Sigmoid colon (tissue), 4 donors: ENCODE measurements around the gene GRN.

Experiments used
- EP300 ChIP-seq, 4 donors: sonication (generic); formaldehyde crosslinking; IDR thresholded peaks; one replicate each; pipeline ENCODE4 v1.6.1; 2017; ENCODE audit warnings: antibody characterized with exemption in 4 of 4
- POLR2A ChIP-seq, 2 donors: fragments of 450-650 bp; IDR thresholded peaks; one replicate each; pipeline ENCODE4 v1.6.1; 2016; ENCODE audit warnings: antibody characterized with exemption in 2 of 2, mild to moderate bottlenecking in 2 of 2, moderate library complexity in 2 of 2
- POLR2AphosphoS5 ChIP-seq, 4 donors: sonication (generic); formaldehyde crosslinking; IDR thresholded peaks; one replicate each; pipeline ENCODE4 v1.6.1; 2017; ENCODE audit warnings: antibody characterized with exemption in 4 of 4
- TF ChIP-seq, protein P1 (sequence below), 4 experiments: fragments of 450-650 bp in 3 of 4; fragments of 200-600 bp in 1 of 4; IDR thresholded peaks; one replicate each; pipeline ENCODE4 v1.5.1; 2016 to 2019; ENCODE audit warnings: antibody characterized with exemption in 4 of 4, mild to moderate bottlenecking in 3 of 4, moderate library complexity in 2 of 4

DNA sequence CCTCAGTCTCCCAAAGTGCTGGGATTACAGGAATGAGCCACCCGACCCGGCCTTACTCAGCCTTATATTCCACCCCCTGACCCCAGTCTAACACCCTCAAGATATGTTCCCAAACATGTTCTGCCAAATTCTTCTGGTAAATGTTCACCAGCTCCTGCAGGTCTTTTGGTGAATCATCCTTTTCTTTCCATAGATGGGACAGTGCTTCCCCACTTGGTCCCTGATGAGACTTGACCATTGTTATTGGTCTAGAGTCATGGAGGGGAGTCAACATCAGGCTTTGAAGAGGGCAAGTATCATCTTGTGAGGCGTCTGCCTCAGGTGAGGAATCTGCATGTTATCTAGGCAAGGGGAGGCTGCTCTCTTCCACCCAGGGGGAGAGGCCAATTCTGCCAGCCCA lies 47.1 kb upstream of the GRN start:
- TF ChIP-seq, protein P1, sequence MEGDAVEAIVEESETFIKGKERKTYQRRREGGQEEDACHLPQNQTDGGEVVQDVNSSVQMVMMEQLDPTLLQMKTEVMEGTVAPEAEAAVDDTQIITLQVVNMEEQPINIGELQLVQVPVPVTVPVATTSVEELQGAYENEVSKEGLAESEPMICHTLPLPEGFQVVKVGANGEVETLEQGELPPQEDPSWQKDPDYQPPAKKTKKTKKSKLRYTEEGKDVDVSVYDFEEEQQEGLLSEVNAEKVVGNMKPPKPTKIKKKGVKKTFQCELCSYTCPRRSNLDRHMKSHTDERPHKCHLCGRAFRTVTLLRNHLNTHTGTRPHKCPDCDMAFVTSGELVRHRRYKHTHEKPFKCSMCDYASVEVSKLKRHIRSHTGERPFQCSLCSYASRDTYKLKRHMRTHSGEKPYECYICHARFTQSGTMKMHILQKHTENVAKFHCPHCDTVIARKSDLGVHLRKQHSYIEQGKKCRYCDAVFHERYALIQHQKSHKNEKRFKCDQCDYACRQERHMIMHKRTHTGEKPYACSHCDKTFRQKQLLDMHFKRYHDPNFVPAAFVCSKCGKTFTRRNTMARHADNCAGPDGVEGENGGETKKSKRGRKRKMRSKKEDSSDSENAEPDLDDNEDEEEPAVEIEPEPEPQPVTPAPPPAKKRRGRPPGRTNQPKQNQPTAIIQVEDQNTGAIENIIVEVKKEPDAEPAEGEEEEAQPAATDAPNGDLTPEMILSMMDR (IDR thresholded peaks at IDR 0.05): no peak
- TF ChIP-seq POLR2AphosphoS5 (IDR thresholded peaks at IDR 0.05) (no peak), POLR2A (IDR thresholded peaks at IDR 0.05) (no peak), EP300 (IDR thresholded peaks at IDR 0.05) (no peak)
